AG04450 (cell line): ENCODE measurements around the gene POLR2L. TPM values are rescaled to one million over a fixed set of nuclear protein-coding genes. Genes with fewer than 3 reads are reported as not detected.

Source experiments
- CTCF ChIA-PET: fragments of 300-600, 350-600 bp; formaldehyde crosslinking; extraction: SDS; loops from one replicate; lab custom pipeline; 2022; ENCODE audit warnings: antibody characterized with exemption, inconsistent platforms; lab: Charles Lee
- POLR2A ChIA-PET: fragments of 350-600 bp; formaldehyde crosslinking; extraction: SDS; loops from one replicate; lab custom pipeline; 2021; ENCODE audit warnings: antibody characterized with exemption, inconsistent platforms; lab: Yijun Ruan, JAX
- DNase-seq: peaks from one replicate; pipeline ENCODE4 v3.0.0-alpha.2; 2011; ENCODE audit warnings: low read depth, low spot score
- H3K27ac ChIP-seq: one replicate; pipeline ENCODE4 v1.5.1; 2012; ENCODE audit warnings: low read depth, low read length, control low read depth
- H3K27me3 ChIP-seq: one replicate; pipeline ENCODE4 v1.6.0; 2012; ENCODE audit warnings: low read length; ENCODE audit not compliant: control insufficient read depth, insufficient read depth
- H3K4me3 ChIP-seq: 2 replicates; pipeline ENCODE4 v1.5.1; 2011; ENCODE audit warnings: mild to moderate bottlenecking, low read depth, low read length, control low read depth
- H3K9me3 ChIP-seq: 2 replicates; pipeline ENCODE4 v1.5.1; 2012; ENCODE audit warnings: low read length; ENCODE audit not compliant: control insufficient read depth, insufficient read depth
- CTCF ChIP-seq: IDR thresholded peaks from 2 replicates; pipeline ENCODE4 v1.5.1; 2011; ENCODE audit warnings: low read depth, low read length, control low read depth, inconsistent platforms
- polyA plus RNA-seq: library from polyadenylated mRNA; depleted of rRNA; stranded (reverse); fragments of >200 nt; gene quantifications from 2 replicates; pipeline ENCODE4 v1.2.3, GENCODE V29; 2011

The POLR2L gene
- polyA plus RNA-seq, 1 experiment, result 211 TPM

- no peak overlapping the region for H3K27ac ChIP-seq
- no peak for TF ChIP-seq CTCF
- DNase-seq, result no peak
- no peak overlapping the region for H3K4me3 ChIP-seq
- CTCF ChIA-PET, result no interaction called here
- POLR2A ChIA-PET, result interaction anchor here (0.5 kb wide), 1 partner anchor 15 kb away, joined by 4 read pairs; no protein-coding TSS in a partner anchor
- no peaks in the 10 kb centered on the region for H3K27me3 ChIP-seq
- H3K9me3 ChIP-seq, result no peaks in the 10 kb centered on the region; the same call in 1 of the 2 replicates
Observed at GRCh38 chr11:794013-794765, 48.1 kb downstream of the POLR2L start.

DNA sequence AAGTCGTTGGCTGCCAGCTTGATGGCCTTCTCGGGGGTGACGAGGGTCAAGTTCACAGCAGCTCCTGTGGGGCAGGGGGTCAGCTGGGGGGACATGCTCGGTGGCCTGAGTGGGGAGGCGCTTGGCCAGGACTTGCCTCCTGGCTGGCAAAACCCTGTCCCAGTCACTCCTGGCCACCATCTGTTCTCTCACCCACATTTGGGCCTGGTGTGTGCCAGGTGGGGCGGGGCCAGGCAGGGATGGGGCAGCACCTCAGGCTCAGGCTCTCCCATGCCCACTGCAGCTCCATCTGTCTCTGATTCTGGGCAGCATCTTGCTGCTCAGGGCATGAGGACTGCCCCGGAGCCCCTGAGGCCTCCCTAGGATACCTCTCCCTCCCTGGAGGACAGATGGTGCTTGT, 48.8 kb downstream of the POLR2L start:
- no peak for DNase-seq
- no peak overlapping the region for H3K27ac ChIP-seq
- H3K27me3 ChIP-seq, result no peaks in the 10 kb centered on the region
- TF ChIP-seq CTCF, result no peak
- no peaks in the 10 kb centered on the region; the same call in 1 of the 2 replicates for H3K9me3 ChIP-seq
- ChIA-PET CTCF (no interaction called here), POLR2A (no interaction called here)
- H3K4me3 ChIP-seq, result no peak overlapping the region

DNA sequence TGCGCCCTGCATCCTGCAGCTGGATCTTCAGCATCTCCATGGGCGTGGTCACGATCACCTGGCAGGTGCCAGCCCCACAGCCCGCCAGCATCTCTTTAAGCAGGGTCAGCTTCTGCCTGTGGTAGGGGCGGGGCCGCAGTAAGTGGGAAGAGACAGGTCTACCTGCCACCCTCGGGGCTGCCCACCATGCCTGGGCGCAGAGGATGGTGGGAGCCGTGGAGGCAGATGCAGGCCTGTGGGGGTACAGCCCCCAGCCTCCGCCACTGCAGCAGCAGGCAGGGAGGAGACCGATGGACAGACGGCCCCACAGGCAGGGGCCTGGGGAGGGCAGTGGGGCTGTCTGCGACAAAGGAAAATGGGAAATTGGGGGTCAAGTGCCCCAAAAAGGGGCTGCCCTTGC, 49.5 kb downstream of the POLR2L start:
- H3K4me3 ChIP-seq, result no peak overlapping the region
- no peak overlapping the region for H3K27ac ChIP-seq
- CTCF ChIA-PET, result no interaction called here
- no peaks in the 10 kb centered on the region for H3K27me3 ChIP-seq
- no peak for DNase-seq
- TF ChIP-seq CTCF, result no peak
- H3K9me3 ChIP-seq, result no peaks in the 10 kb centered on the region; the same call in 1 of the 2 replicates
- POLR2A ChIA-PET, result no interaction called here

GRCh38 chr11:792535-792821, 49.9 kb downstream of the POLR2L start:
- DNase-seq, result no peak
- CTCF ChIA-PET, result no interaction called here
- POLR2A ChIA-PET, result no interaction called here

More at GRCh38 chr11:792535-792821, 49.9 kb downstream of the POLR2L start:
- Histone ChIP-seq H3K27ac (no peak overlapping the region), H3K9me3 (no peaks in the 10 kb centered on the region; the same call in 1 of the 2 replicates), H3K4me3 (no peak overlapping the region), H3K27me3 (no peaks in the 10 kb centered on the region)
- no peak for TF ChIP-seq CTCF
